ENCODE results near the gene NETO1.

Gene NETO1, protein sequence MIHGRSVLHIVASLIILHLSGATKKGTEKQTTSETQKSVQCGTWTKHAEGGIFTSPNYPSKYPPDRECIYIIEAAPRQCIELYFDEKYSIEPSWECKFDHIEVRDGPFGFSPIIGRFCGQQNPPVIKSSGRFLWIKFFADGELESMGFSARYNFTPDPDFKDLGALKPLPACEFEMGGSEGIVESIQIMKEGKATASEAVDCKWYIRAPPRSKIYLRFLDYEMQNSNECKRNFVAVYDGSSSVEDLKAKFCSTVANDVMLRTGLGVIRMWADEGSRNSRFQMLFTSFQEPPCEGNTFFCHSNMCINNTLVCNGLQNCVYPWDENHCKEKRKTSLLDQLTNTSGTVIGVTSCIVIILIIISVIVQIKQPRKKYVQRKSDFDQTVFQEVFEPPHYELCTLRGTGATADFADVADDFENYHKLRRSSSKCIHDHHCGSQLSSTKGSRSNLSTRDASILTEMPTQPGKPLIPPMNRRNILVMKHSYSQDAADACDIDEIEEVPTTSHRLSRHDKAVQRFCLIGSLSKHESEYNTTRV

DNA sequence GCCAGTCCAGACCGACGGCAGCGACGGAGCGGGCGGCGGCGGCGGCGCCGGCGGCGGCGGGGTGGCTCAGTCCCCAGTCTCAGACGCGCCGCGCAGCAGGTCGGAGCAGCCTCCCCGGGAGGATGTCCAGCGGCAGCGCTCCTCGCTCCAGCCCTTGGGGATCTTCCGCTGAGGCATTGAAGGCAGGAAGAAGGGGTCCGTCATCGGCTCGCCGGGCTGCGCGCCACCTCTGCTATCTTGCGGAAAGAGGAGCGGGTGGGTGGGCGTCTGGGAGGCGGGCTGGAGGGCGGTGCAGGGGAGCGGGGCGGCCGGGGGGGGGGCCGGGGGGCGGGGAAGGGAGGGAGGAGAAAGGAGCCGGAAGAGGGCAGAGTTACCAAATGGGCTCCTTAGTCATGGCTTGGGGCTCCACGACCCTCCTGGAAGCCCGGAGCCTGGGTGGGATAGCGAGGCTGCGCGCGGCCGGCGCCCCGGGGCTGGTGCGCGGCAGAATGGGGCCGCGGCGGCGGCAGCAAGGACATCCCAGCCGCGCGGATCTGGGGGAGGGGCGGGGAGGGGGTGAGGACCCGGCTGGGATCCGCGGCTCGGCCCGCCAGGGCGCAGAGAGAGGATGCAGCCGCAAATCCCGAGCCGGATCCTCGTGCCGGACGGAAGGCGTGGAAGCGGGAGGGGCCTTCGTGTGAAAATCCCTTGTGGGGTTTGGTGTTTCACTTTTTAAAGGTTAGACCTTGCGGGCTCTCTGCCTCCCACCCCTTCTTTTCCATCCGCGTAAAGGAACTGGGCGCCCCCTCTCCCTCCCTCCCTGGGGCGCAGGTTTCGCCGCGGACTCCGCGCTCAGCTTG, at the start of gene NETO1:
Gene NETO1 (minus strand): TSS at position 242 of the 839 bp plus-strand sequence. CDS start 696 bp downstream, outside the sequence.
- DNase-seq: no peak

DNA sequence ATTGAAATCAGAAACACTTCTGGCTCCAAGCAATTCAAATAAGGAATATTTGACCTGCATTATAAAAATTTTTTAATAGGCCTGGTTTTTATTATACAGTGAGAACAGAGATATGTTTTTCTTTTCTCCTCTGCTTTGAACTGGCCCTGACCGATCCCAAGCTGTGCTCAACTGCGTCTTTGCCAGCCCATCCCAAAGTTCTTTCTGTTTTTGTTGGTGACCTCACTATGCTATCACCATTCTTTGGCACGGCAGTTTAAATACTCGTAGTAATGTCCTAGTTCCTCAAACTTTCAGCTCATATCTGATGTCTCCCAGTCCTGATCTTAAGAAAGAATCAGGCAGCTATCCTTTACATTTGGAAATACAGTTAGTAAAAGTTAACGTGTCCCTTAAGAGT, 42.3 kb upstream of the NETO1 start:
- no peak for DNase-seq

DNA sequence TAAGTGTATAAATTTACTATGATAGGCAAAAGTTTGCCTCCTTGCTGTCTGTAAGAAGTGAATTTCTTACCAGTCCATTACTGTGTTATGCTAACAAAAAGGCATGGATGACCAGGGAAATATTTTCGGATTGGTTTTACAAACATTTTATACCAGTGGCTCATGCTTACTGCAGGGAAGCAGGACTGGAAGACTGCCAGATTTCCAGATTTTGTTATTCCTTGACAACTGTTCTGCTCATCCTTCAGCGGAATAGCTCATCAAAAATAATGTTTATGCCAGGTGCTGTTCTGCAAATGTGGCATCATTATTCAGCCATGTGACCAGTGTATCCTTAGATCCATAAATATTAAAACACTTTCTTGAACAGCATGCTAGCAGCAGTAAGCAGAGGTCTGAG, 40.4 kb upstream of the NETO1 start:
- no peak for DNase-seq

DNA sequence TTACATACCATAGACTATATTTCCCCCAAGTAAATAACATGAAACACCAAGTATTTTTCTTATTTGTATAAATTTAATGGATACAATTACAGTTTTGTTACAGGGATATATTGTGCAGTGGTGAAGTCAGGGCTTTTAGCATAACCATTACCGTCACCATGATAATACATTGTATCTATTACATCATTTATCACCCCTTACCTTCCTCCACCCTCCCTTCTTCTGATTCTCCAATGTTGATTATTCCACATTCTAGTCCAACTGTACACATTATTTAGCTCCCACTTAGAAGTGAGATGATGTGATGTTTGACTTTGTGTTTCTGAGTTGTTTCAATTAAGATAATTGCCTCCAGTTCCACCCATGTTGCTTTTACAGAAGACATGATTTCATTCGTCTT, 35.2 kb upstream of the NETO1 start:
- no peak for DNase-seq

DNA sequence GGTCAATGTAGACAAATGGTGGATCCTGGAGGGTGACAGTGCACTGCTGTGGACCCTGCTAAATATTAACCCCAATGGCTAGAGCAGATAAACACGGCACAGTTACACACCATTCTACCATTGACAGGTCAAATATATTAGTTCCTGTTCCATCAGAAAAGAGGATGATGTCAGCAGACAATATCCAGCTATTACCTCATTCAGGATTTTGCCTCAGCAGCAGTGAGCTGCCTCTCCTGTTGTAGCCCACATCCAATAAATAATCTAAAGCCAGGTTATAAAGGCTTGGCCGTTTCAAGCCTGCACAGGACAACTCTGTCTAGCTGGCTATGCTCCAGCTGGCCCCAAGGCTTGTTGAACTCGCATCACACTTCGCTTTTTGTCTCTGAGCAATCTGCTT, 31.6 kb upstream of the NETO1 start:
- DNase-seq: no peak

DNA sequence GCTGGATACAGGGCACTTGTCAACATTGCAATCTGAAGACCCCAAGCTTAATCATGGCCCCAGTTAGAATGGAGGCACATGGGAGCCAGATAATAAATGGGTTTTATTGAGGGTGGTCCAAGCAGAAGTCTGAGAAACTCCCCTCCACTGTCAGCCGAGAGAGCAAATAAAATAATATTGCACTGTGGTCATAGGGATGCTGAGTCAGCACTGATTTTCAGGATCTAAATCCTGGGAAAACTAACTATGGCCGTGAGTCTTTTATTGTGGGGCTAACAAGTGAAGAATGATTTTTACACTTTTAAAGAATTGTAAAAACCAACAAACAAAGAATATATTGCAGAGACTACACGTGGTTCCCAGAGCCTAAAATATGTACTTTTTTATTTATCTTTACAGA, 31.1 kb upstream of the NETO1 start:
- DNase-seq: no peak

DNA sequence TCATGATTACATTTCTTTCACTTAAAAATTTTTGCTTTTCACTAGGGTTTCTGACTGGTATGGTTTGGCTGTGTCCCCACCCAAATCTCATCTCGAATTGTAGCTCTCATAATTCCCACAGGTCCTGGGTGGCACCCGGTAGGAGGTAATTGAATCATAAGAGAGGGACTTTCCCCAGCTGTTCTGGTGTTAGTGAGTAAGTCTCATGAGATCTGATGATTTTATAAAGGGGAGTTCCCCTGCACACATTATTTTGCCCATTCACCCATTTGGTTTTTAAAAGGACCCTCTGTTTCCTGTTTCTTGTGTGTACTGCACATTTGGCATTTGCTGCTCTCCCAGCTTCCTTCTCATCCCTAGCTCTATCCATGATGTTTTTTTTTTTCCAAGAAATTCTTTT, 27.8 kb upstream of the NETO1 start:
- DNase-seq: no peak

DNA sequence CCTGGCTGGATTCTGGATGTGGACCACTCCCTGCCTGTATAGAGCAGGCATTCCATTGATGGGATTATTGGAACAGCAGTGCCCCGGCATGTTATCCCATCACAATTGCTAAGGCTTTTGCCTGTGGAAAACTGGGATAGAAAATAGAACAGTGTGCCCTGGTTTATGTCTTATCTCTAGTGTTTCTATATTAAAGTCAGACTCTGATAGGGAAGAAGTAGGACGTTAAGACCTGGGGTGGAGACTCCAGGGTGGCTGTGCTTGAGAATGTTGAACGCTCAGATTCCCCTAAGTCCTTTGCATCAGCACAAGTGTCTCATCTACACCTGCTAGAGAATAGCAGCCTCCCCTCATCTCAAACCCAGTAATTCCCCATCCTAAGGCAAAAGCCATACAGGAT, 10.8 kb upstream of the NETO1 start:
- DNase-seq: no peak

DNA sequence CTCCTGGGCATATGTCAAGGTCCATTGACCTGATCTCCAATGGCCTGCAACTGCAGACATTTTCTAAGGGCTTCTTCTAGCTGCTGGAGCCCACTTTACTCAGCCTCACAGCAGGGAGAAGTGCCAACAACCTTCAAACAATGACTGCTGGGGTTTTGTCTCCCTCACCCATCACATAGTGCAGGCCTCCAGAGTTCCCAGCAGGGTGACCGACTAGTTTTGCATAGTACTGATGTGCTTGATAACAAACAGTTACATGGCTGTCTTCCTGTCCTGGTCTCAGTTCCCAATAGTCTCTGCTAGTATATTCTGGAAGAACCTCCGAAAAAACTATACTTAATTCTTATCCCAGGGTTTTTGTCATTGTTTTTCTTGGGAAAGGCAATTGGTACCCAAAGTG, 10.4 kb upstream of the NETO1 start:
- DNase-seq: no peak

DNA sequence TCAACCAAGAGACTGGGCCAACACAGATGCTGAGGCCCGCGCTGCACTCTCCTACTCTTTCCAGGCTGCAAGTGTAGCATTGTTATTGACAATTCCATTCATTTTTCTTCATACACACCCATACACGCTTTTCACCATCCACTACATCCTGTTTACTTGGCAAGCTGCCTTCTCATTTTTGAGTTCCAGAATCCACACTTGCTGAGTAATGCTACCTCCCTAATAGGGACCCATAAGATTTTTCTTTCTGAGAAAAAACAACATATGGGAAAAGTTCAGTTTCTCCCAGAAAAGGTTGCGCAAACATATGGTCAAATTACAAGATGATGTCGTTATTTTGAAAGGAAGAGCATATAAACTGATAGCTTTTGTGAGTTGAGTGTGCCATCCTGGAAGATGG, 3.3 kb upstream of the NETO1 start:
- no peak for DNase-seq

DNA sequence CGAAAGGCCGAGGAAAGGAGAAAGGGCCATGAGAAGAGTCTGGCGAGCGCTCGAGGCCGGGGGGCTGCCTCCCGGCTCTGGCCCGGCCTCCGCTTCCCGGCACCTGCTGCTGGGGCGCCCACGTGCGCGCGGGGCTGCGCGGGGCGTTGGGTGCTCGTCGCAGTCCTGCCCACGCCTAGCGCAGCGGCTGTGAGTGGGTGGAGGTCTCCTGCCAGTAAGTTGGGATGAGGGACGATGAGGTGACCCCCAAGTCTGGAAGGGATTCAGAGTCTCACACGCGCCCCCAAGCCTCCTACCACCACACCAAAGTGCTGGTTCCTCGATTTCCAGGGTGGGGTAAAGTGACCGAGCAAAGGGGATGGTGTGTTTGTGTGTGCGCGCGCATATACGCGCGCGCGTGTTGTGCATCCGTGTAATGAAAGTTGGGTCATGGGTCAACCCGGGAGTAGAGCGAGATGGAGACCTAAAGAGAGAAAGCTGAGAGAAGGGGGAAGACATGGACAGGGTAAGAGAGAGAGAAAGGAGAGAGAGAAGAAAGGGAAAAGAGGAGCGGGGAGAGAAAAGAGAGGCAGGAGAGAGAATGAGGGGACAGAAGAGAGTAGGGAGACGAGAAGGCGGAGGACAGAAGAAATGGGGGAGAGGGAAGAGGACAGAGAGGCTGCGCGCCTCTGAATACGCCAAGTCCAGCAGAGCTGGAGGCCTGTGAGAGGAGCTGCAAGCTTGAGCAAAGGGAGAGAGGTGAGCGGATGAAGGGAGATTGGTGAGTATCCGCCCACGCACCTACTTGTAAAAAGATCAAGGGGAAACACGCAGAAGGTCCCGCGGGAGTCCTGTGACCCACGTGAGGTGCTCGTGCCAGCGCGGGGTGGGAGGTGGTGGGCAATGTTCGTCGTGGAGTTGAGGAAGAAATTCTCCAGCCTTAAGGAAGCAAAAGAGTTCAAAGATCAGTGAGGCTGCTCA, 1.7 kb upstream of the NETO1 start:
- no peak for DNase-seq

DNA sequence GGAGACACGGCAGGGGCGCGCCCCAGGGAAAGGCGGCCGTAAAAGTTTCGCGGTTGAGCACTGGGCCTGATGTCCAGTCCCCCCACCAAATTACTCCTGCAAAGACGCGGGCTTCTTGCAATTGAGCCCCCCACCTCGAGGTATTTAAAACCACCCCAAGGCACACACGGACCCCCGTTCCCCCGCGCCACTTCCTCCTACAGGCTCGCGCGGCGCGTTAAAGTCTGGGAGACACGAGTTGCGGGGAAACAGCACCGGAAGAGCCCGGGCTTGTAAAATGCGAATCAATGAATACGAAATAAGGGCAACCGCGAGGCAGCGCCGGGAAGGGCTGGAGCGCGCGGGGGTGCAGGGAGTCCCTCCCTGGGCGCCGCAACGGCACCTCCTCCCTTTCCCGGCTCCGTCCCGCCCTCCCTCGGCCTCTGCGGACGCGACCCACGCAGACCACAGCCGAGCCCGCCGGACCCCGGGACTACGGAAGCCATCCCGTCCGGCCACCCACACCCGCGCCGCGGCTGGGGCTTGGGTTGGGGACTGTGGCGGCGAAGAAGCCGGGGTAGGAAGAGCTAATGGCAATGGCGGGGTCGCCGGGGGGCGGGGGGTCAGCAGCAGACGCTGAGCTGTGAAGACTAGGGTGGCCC, 918 bp upstream of the NETO1 start:
- no peak for DNase-seq

DNA sequence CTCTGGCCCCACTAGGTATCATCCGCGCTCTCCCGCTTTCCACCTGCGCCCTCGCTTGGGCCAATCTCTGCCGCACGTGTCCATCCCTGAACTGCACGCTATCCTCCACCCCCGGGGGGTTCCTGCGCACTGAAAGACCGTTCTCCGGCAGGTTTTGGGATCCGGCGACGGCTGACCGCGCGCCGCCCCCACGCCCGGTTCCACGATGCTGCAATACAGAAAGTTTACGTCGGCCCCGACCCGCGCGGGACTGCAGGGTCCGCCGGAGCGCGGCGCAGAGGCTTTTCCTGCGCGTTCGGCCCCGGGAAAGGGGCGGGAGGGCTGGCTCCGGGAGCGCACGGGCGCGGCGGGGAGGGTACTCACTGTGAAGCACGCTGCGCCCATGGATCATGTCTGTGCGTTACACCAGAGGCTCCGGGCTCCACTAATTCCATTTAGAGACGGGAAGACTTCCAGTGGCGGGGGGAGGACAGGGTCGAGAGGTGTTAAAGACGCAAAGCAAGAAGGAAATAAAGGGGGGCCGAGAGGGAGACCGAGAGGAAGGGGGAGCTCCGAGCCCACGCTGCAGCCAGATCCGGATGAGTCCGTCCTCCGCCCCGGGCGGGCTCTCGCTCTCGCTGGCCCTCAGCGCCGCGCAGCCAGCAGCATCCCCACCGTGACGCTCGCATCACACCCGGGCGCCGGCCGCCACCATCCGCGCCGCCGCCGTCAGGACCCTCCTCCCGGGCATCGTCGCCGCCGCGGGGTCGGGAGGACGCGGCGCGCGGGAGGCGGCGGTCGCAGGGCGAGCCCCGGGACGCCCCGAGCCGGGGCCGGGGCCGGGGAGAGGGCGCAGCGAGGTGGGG, 664 bp downstream of the NETO1 start:
- no peak for DNase-seq

DNA sequence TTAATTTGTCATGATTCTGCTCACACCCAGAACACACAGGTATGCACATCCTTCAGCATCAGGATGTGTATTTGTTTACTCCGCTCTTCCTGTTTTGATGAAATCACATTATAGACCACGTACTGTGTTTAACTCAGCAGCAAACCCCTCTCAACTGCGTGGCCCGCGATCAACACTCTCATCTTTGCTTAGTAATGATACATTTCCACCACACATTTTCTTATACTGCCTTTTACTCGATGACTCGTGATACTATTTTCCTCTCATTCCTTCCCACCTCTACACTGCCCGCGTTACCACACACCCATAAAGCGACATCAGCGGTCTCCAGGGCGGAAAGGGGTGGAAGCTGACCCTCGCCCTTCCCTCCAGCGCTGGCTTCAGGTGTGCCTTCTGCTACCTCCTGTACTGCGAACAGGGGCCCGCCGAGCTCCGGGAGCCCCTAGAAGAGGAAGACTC, 1.3 kb downstream of the NETO1 start:
- DNase-seq: no peak

DNA sequence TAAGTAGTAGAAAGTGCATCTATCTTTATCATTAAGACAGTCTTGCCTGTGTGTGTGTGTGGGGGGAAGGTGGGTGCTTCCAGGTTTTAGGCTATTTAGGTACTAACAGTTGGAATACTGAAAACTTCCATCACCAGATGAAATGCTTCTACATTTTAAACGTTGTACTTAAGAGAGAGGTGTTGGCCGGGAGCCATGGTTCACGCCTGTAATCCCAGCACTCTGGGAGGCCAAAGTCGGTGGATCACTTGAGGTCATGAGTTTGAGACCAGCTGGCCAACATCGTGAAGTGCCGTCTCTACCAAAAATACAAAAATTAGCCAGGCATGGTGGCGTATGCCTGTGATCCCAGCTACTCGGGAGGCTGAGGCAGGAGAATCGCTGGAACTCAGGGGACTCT, 4.0 kb downstream of the NETO1 start:
- no peak for DNase-seq

DNA sequence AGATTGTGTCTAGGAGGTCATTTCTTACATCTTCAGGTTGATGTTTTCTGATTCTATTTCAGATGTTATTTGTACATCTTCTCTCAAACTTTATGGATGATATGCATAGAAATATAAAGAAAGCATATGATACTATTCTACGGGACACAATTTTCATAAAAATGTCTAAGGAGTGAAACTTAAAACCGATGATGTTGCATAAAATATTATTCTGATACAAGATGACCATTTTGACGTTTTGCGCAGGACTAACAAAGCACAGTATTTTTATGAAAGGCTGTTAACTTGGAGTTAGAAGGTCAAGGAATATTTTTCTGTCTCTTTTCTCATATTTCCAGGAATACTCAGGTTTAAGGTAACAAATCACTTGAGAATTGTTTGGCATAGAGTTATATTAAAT, 8.7 kb downstream of the NETO1 start:
- DNase-seq: no peak

DNA sequence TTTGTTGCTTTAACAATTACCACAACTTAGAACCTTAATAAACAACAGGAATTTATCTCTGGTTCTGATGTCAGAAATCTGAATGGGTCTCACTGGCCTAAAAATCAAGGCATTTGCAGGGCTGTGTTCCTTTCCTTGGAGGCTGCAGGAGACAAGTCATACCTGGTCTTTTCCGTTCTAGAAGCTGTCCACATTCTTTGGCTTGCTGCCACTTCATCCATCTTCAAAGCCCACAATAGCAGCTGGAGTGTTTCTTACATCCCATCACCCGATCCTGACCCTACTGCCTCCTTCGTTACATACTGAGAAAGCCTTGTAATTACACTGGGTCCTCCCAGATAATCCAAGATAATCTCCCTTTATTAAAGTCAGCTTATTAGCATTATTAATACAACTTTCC, 18.1 kb downstream of the NETO1 start:
- DNase-seq: no peak

DNA sequence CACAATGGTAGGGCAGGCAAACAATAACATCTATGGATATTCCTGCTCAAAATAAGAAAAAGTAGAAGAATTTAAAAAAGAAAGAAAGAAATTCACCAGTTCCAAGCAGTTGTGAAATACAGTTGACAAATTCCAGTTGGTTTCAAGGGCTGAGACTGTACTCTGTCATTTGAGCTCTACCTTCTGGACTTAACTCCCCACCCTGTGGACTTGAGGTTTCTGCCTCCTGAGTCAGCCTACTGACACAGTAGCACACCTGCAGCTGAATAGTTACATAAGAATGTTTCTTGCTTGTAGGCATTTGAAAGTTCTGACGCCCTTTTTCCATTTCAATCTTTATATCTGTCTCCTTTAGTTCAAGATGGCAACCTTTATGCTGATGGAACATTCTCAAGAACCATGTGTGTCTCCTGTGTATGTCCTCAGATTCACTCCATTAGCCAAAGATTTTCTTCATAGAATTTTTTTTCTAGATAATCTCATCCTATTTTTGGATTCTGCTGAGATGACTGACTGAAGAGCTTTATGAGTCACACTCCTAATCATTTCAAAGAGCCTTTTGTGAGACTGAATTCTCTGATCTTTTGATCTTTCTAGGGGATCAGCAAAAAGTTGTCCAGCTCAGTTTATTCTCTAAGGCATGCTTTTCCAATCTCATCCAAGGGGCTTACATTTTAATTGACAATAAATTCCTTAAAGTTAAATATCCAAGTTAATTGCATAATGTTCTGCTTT, 19.1 kb downstream of the NETO1 start:
- DNase-seq: no peak

DNA sequence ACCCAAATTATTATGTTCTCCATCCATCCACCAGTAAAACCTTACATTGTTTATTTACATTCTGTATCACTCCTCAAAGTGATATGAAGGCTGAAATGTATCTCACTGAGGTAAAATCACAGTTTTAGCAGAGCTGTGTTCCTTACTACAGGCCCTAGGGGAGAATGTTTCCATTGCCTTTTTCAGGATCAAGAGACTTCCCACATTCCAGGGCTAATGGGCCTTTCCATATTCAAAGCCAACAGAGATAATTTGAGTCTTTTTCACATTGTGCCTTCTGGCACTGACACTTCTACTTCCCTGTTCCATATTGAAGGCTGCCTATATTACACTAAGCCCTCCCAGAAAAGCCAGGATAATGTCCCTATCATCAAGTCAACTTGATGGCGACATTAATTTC, 20.0 kb downstream of the NETO1 start:
- DNase-seq: no peak

DNA sequence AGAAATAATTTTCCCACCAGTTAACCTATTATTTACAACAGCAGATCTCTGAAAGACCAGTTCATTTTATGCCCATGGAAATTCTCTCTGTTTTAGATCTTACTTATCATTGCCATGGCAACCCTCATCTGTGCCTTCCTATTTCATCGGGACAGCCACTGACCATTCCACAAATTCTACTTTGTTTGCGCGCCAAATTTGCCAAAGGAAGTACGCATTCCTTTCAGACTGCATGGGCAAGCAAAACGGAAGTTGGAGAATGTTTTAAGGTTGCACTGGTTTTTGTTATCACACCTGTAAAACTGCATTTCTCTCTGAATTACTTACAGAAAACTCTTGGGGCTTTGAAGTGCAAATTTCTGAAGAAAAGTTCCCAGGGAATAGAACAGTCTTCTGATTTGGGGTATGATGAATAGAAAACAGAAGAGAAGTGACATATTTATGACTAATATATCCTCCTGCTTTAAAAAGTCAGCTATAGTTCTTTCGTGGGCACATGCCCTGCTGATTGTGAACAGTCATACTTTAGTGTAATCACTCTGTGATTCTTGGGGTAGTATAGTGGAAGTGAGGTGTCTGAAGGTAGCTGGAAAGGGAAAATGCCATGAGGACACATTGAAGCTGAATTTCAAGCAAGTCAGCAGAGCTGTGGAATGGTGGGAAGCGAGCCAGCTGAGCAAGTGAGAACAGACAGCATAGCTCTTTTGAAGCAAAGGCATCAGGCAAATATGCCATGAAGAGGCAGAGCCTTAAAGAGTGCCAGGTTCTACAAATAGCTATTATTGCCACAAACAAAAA, 20.9 kb downstream of the NETO1 start:
- DNase-seq: no peak

Measured in KG1 (cell line).